Suprapubic skin (tissue), 3 donors: ENCODE results near the gene OCEL1.
A peak's percentile ranks its signal among the peaks of the same experiment; 100 is the strongest.

Experiments used
- CTCF ChIP-seq, 2 donors: fragments of 200-600 bp in 1 of 2; fragments of 450-650 bp in 1 of 2; sonication (generic) in 1 of 2; IDR thresholded peaks; one replicate each; pipeline ENCODE4 v1.5.1; 2016 to 2019; ENCODE audit warnings: antibody characterized with exemption in 2 of 2, mild to moderate bottlenecking in 1 of 2, moderate library complexity in 1 of 2
- POLR2A ChIP-seq, 2 donors: fragments of 450-650 bp; IDR thresholded peaks; one replicate each; pipeline ENCODE4 v1.6.1; 2017; ENCODE audit warnings: antibody characterized with exemption in 2 of 2, mild to moderate bottlenecking in 2 of 2, moderate library complexity in 2 of 2

DNA sequence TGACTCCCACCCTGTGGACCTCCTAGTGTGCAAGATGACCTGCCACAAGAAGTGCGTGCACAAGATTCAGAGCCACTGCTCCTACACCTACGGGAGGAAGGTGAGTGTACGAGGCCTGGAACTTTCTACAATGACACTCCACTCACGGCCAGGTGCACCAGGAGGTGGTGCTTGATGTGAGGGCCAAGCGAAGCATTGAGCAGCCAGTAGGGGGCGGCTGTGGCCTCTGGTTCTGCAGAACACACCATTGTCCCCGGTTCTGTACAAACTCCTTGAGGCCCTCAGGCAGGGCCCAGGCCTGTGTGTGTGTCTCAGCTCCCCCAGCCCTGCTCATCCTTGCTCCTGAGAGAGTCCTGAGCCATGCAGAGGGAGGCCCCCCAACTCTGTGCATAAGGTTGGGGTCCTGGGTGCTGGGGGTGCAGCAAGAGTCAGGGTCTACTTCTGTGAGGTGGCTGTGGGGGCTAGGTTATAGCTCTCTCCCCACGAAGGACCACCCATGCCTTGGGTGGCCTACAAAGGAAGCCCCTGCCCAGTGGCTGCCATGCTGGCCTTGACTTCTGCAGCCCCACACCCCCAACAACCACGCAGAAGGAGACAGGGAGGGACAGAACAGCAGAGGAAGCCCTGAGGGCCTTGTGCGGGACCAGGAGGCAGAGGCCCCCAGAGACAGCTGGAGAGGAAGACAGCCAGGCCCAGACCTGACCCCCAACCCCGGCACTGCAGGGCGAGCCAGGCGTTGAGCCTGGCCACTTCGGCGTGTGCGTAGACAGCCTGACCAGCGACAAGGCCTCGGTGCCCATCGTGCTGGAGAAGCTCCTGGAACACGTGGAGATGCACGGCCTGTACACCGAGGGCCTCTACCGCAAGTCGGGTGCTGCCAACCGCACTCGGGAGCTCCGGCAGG lies 20.5 kb upstream of the OCEL1 start:
- TF ChIP-seq CTCF (IDR thresholded peaks at IDR 0.05): peak; percentile 39 to 54
- TF ChIP-seq POLR2A (IDR thresholded peaks at IDR 0.05): no peak
